ENCODE data around the gene PCYOX1L. TPM values are rescaled to one million over a fixed set of nuclear protein-coding genes. Genes with fewer than 3 reads are reported as not detected.

The PCYOX1L gene
- total and polyA plus RNA-seq, 10 donors, result 5.4 to 13.0 (median 7.9) TPM

DNA sequence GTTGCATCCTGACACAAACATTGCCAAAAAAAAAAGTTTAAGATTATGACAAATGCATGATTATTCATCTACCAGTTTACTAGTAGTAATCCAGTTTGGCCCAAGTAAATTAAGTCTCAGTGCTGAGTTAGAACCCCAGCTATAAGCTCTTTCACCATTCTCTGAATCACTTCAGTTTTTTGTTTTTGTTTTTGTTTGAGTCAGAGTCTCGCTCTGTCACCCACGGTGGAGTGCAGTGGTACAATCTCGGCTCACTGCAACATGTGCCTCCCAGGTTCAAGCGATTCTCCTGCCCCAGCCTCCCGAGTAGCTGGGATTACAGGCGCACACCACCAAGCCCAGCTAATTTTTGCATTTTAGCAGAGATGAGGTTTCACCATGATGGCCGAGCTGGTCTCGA is 1.5 kb upstream of the PCYOX1L start:
- Histone ChIP-seq H3K9me3 (no peaks in the 10 kb centered on the region), H3K27ac (no peak overlapping the region), H3K4me3 (no peak overlapping the region), H3K36me3 (peaks cover 0 to 47% (median 25%) of the 10 kb centered on the region in 6 donors), H3K4me1 (peaks cover 4 to 65% (median 30%) of the 10 kb centered on the region in 6 donors), H3K27me3 (replicated peaks in 1 of 7) (no peaks in the 10 kb centered on the region)
- DNase-seq, result no peak
- 85 to 95% (median 88%) methylated on average over 8 of the region's 8 CpGs for WGBS, 5 donors
- no peak for TF ChIP-seq POLR2A (IDR thresholded peaks at IDR 0.05)
- TF ChIP-seq, protein P1, sequence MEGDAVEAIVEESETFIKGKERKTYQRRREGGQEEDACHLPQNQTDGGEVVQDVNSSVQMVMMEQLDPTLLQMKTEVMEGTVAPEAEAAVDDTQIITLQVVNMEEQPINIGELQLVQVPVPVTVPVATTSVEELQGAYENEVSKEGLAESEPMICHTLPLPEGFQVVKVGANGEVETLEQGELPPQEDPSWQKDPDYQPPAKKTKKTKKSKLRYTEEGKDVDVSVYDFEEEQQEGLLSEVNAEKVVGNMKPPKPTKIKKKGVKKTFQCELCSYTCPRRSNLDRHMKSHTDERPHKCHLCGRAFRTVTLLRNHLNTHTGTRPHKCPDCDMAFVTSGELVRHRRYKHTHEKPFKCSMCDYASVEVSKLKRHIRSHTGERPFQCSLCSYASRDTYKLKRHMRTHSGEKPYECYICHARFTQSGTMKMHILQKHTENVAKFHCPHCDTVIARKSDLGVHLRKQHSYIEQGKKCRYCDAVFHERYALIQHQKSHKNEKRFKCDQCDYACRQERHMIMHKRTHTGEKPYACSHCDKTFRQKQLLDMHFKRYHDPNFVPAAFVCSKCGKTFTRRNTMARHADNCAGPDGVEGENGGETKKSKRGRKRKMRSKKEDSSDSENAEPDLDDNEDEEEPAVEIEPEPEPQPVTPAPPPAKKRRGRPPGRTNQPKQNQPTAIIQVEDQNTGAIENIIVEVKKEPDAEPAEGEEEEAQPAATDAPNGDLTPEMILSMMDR (IDR thresholded peaks at IDR 0.05 in 8 of 11, conservative IDR thresholded peaks at IDR 0.05 in 3 of 11), result no peak
- no peak for TF ChIP-seq POLR2AphosphoS5 (IDR thresholded peaks at IDR 0.05)
- intact Hi-C loops (cut with DNase I; ENCODE audit: low total_unique reads), result no loop called here

- Histone ChIP-seq H3K27ac (peak overlapping the region; percentile 67 to 90 (median 77)), H3K27me3 (replicated peaks in 1 of 7) (no peaks in the 10 kb centered on the region), H3K4me3 (peak overlapping the region; percentile 66 to 92 (median 76)), H3K4me1 (peaks cover 4 to 49% (median 30%) of the 10 kb centered on the region in 6 donors), H3K9me3 (no peaks in the 10 kb centered on the region), H3K36me3 (peaks cover 0 to 28% (median 14%) of the 10 kb centered on the region in 6 donors)
- DNase-seq, result peak; percentile 90
- TF ChIP-seq, protein P1 (IDR thresholded peaks at IDR 0.05 in 8 of 11, conservative IDR thresholded peaks at IDR 0.05 in 3 of 11), result no peak
- TF ChIP-seq POLR2A (IDR thresholded peaks at IDR 0.05) (no peak), POLR2AphosphoS5 (IDR thresholded peaks at IDR 0.05) (no peak)
- WGBS, 5 donors, result 0 to 1% (median 1%) methylated on average over 14 to 18 of the region's 18 CpGs
- intact Hi-C loops (cut with DNase I; ENCODE audit: low total_unique reads), result no loop called here
Observed at GRCh38 chr5:149358294-149358651, 427 bp downstream of the PCYOX1L start.

GRCh38 chr5:149358868-149359495 is 1.1 kb downstream of the PCYOX1L start:
- intact Hi-C loops (cut with DNase I; ENCODE audit: low total_unique reads), result no loop called here
- H3K36me3 ChIP-seq, result peaks cover 0 to 22% (median 8%) of the 10 kb centered on the region in 6 donors
- DNase-seq, result no peak
- peak overlapping the region in 2 of 8 donors; percentile 85 to 92 for H3K4me3 ChIP-seq
- TF ChIP-seq, protein P1 (IDR thresholded peaks at IDR 0.05 in 8 of 11, conservative IDR thresholded peaks at IDR 0.05 in 3 of 11), result no peak
- TF ChIP-seq POLR2AphosphoS5 (IDR thresholded peaks at IDR 0.05) (no peak), POLR2A (IDR thresholded peaks at IDR 0.05) (no peak)
- H3K27ac ChIP-seq, result peak overlapping the region in 3 of 8 donors; percentile 79 to 90 (median 88)
- no peaks in the 10 kb centered on the region for H3K27me3 ChIP-seq (replicated peaks in 1 of 7)
- 86 to 93% (median 87%) methylated on average over 8 of the region's 8 CpGs for WGBS, 5 donors
- H3K4me1 ChIP-seq, result peaks cover 4 to 49% (median 30%) of the 10 kb centered on the region in 6 donors
- H3K9me3 ChIP-seq, result no peaks in the 10 kb centered on the region

DNA sequence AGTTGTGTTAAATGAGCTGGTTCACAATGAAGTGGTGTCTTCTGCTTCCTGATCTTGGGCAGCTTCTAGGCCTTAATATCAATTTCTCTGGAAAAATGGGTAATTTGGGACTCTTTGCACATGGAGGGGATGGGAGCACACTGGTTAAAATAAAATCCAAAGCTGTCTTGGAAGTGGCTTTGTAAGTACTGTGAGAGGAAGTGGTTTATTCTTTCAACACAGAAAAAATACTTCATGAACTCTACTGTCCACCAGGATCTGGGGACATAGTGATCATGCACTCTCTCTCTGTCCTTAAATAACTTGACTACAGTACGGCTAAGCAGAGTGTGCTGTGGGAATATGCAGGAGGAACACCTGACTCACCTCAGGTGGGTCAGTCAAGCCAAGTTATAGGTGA is 2.4 kb downstream of the PCYOX1L start:
- intact Hi-C loops (cut with DNase I; ENCODE audit: low total_unique reads), result no loop called here
- no peak for DNase-seq
- Histone ChIP-seq H3K4me1 (peaks cover 4 to 45% (median 30%) of the 10 kb centered on the region in 6 donors), H3K27ac (peak overlapping the region in 4 of 8 donors; percentile 4 to 46 (median 32)), H3K36me3 (peaks cover 0 to 9% (median 3%) of the 10 kb centered on the region in 6 donors), H3K27me3 (replicated peaks in 1 of 7) (no peaks in the 10 kb centered on the region), H3K9me3 (no peaks in the 10 kb centered on the region), H3K4me3 (no peak overlapping the region)
- WGBS, 5 donors, result 40 to 65% (median 50%) methylated on average over 1 of the region's 1 CpG
- TF ChIP-seq POLR2A (IDR thresholded peaks at IDR 0.05), result no peak
- TF ChIP-seq, protein P1 (IDR thresholded peaks at IDR 0.05 in 8 of 11, conservative IDR thresholded peaks at IDR 0.05 in 3 of 11), result no peak
- TF ChIP-seq POLR2AphosphoS5 (IDR thresholded peaks at IDR 0.05), result no peak

All from spleen (tissue), 11 donors.